Erythroblast (primary cell): Measurements from ENCODE around the gene CPNE2.

Experiments
- GATA1 ChIP-seq: IDR thresholded peaks from 2 replicates; pipeline ENCODE4 v1.6.1; 2011; ENCODE audit warnings: low read depth, mild to moderate bottlenecking, control low read depth, low read length, moderate library complexity
- POLR2A ChIP-seq: IDR thresholded peaks from 2 replicates; pipeline ENCODE4 v1.6.1; 2011; ENCODE audit warnings: mild to moderate bottlenecking, low read length

DNA sequence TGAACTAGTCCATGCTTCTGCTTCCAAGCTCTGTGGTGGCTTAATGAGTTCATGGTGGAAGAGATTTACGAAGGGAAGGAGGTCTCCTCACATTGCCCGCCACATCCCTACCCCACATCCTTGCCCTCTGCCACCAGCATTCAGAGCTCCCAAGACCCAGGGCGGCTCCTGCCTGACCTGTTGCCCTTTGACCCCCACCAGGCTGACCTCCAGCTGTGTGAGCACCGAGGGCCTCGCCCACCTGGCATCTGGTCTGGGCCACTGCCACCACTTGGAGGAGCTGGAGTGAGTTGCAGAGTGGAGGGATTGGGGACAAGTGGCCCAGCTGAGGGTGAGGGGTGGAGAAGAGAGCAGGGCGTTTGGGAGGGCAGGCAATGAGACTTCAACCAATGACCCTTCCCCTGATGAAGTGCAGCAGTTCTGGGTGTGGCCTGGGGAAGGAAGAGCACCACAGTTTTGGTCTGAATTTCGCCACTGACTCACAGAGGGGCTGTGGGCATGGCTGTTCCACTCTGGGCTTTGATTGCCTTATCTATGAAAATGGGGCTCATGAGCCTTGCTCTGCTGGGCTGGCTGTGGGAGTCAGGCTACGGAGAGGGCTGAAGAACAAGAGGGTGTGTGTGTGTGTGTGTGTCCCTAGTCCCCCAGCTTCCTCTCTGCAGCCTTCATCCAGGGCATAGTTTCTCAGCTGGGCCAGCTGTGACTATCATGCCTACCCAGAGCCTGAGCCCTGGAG, 22.6 kb upstream of the CPNE2 start:
- TF ChIP-seq POLR2A (no peak), GATA1 (no peak)
